ENCODE data around the gene MYO9B. TPM values are rescaled to one million over a fixed set of nuclear protein-coding genes. Genes with fewer than 3 reads are reported as not detected.
A peak's percentile ranks its signal among the peaks of the same experiment; 100 is the strongest.

The MYO9B gene
- total RNA-seq, 1 experiment from 2014 or later, result 36.9 TPM

GRCh38 chr19:17240826-17241399 is 165.3 kb downstream of the MYO9B start:
- no peak for DNase-seq (ENCODE audit: low read depth)

GRCh38 chr19:17242431-17243208 is 167.0 kb downstream of the MYO9B start:
- DNase-seq (ENCODE audit: low read depth), result no peak

GRCh38 chr19:17243211-17243829 is 167.7 kb downstream of the MYO9B start:
- DNase-seq (ENCODE audit: low read depth), result no peak

- DNase-seq (ENCODE audit: low read depth), result peak; percentile 60
Observed at GRCh38 chr19:17243830-17244617, 168.4 kb downstream of the MYO9B start.

GRCh38 chr19:17244618-17245534 is 169.3 kb downstream of the MYO9B start:
- no peak for DNase-seq (ENCODE audit: low read depth)

GRCh38 chr19:17245535-17245984 is 170.0 kb downstream of the MYO9B start, which contains the start of gene NR2F6:
Gene NR2F6, minus strand, starts transcription at chr19:17245919. Its CDS starts 699 bp downstream, at chr19:17245220.
- no peak for DNase-seq (ENCODE audit: low read depth)

GRCh38 chr19:17246681-17247425 is 171.3 kb downstream of the MYO9B start:
- DNase-seq (ENCODE audit: low read depth), result no peak

GRCh38 chr19:17248011-17248776 is 172.6 kb downstream of the MYO9B start:
- no peak for DNase-seq (ENCODE audit: low read depth)

- DNase-seq (ENCODE audit: low read depth), result no peak
Observed at GRCh38 chr19:17249887-17250548, 174.4 kb downstream of the MYO9B start.

- no peak for DNase-seq (ENCODE audit: low read depth)
Observed at GRCh38 chr19:17254636-17255035, 179.1 kb downstream of the MYO9B start.

GRCh38 chr19:17255150-17255621 is 179.6 kb downstream of the MYO9B start:
- DNase-seq (ENCODE audit: low read depth), result no peak

GRCh38 chr19:17256130-17256529 is 180.6 kb downstream of the MYO9B start:
- no peak for DNase-seq (ENCODE audit: low read depth)

GRCh38 chr19:17259118-17259780 is 183.7 kb downstream of the MYO9B start:
- DNase-seq (ENCODE audit: low read depth), result no peak

GRCh38 chr19:17259934-17260333 is 184.4 kb downstream of the MYO9B start:
- no peak for DNase-seq (ENCODE audit: low read depth)

- peak; percentile 69 for DNase-seq (ENCODE audit: low read depth)
Observed at GRCh38 chr19:17260842-17261325, 185.3 kb downstream of the MYO9B start.

GRCh38 chr19:17262557-17262956 is 187.0 kb downstream of the MYO9B start:
- DNase-seq (ENCODE audit: low read depth), result no peak

All from RPMI7951 (cell line).